ENCODE data around the gene IFNK.

DNA sequence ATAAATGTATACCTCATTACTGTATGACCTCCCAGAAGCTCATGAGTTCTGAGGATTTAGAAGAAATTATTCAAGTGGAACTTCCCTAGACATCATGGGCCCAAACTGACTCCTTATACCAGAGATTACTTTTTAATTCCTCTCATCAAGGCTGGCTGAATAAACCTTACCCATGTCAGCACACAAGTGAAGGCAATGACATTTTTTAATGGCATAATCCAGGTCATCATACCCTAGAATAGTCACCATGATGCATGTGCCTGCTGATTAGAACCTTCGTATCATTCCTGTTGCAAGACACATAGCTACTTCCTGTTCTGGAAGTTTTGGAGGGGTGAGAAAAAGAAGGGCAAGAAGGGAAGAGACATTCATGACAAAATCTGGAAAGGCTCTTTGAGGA lies 49.8 kb upstream of the IFNK start:
- TF ChIP-seq POLR2A (IDR thresholded peaks at IDR 0.05) (no peak), CTCF (IDR thresholded peaks at IDR 0.05) (no peak)

Measured in uterus (tissue), 2 donors.